Common myeloid progenitor, CD34-positive (primary cell): ENCODE measurements around the gene VPS18.
"Not testable (repeated sequence)": the region's sequence is repeated elsewhere in the genome, so short reads cannot be mapped to it uniquely, and the experiment has no call there.

ENCODE experiments used
- CTCF ChIA-PET: fragments of 350-600 bp; sonication (Branson Sonifier 250); formaldehyde crosslinking; loops from one replicate; lab custom pipeline; 2021; ENCODE audit warnings: antibody characterized with exemption; lab: Charles Lee
- POLR2A ChIA-PET: fragments of 350-600 bp; sonication (Branson Sonifier 250); formaldehyde crosslinking; loops from one replicate; lab custom pipeline; 2021; ENCODE audit warnings: antibody characterized with exemption; lab: Charles Lee
- DNase-seq, 3 donors: peaks; one replicate each; pipeline versions ENCODE4 v3.0.0 to v3.0.0-alpha.2; 2013
- H3K27ac ChIP-seq, 2 experiments: 1 replicate in 1 of 2; 2 replicates in 1 of 2; pipeline ENCODE4 v1.7.0; 2013; ENCODE audit warnings: inconsistent platforms in 2 of 2, low read length in 2 of 2, mild to moderate bottlenecking in 2 of 2, low read depth in 1 of 2, moderate library complexity in 1 of 2; ENCODE audit not compliant: severe bottlenecking in 2 of 2, insufficient read depth in 1 of 2, poor library complexity in 1 of 2
- H3K27me3 ChIP-seq, 5 experiments: replicated peaks in 2 of 5; 1 replicate in 3 of 5; 2 replicates in 2 of 5; pipeline versions ENCODE4 v1.6.1 to v1.7.0; 2013; ENCODE audit warnings: low read length in 4 of 5, mild to moderate bottlenecking in 2 of 5, moderate library complexity in 2 of 5, inconsistent platforms in 1 of 5; ENCODE audit not compliant: insufficient read depth in 5 of 5, control insufficient read depth in 4 of 5
- H3K36me3 ChIP-seq, 4 experiments: 1 replicate in 2 of 4; 2 replicates in 2 of 4; pipeline versions ENCODE4 v1.6.1 to v1.7.0; 2013; ENCODE audit warnings: low read length in 3 of 4, control low read depth in 1 of 4, mild to moderate bottlenecking in 1 of 4; ENCODE audit not compliant: control insufficient read depth in 4 of 4, insufficient read depth in 4 of 4
- H3K4me1 ChIP-seq, 4 experiments: 1 replicate in 3 of 4; 2 replicates in 1 of 4; pipeline versions ENCODE4 v1.6.1 to v1.7.1; 2013; ENCODE audit warnings: low read length in 3 of 4, mild to moderate bottlenecking in 3 of 4, control low read depth in 1 of 4, inconsistent platforms in 1 of 4, moderate library complexity in 1 of 4; ENCODE audit not compliant: control insufficient read depth in 4 of 4, insufficient read depth in 4 of 4; ENCODE audit errors: control extremely low read depth in 1 of 4
- H3K4me3 ChIP-seq, 7 experiments: 1 replicate in 4 of 7; 2 replicates in 3 of 7; pipeline versions ENCODE4 v1.5.1 to v1.7.0; 2013; ENCODE audit warnings: mild to moderate bottlenecking in 7 of 7, low read length in 6 of 7, moderate library complexity in 6 of 7, inconsistent platforms in 2 of 7, low read depth in 2 of 7, control low read depth in 1 of 7; ENCODE audit not compliant: insufficient read depth in 4 of 7, control insufficient read depth in 1 of 7; ENCODE audit errors: extremely low read depth in 1 of 7
- H3K9me3 ChIP-seq, 5 experiments: 1 replicate in 4 of 5; 2 replicates in 1 of 5; pipeline versions ENCODE4 v1.6.1 to v1.7.1; 2013; ENCODE audit warnings: low read length in 4 of 5, mild to moderate bottlenecking in 2 of 5, inconsistent platforms in 1 of 5, low read depth in 1 of 5, moderate library complexity in 1 of 5; ENCODE audit not compliant: control insufficient read depth in 4 of 5, insufficient read depth in 2 of 5; ENCODE audit errors: control extremely low read depth in 1 of 5
- WGBS: methylation state at CpG from one replicate; pipeline ENCODE4 v1.1.5; 2013; ENCODE audit not compliant: insufficient coverage; 5-methylcytosine and 5-hydroxymethylcytosine counted together

VPS18 gene

GRCh38 chr15:40856746-40857145 lies 37.5 kb upstream of the VPS18 start:
- 87% methylated on average over 3 of the region's 8 CpGs for WGBS
- no peaks in the 10 kb centered on the region for H3K27me3 ChIP-seq
- POLR2A ChIA-PET = interaction anchor here (2.7 kb wide), 1 partner anchor 37 kb away, joined by 9 read pairs; the partner anchor contains the start of gene VPS18

DNA sequence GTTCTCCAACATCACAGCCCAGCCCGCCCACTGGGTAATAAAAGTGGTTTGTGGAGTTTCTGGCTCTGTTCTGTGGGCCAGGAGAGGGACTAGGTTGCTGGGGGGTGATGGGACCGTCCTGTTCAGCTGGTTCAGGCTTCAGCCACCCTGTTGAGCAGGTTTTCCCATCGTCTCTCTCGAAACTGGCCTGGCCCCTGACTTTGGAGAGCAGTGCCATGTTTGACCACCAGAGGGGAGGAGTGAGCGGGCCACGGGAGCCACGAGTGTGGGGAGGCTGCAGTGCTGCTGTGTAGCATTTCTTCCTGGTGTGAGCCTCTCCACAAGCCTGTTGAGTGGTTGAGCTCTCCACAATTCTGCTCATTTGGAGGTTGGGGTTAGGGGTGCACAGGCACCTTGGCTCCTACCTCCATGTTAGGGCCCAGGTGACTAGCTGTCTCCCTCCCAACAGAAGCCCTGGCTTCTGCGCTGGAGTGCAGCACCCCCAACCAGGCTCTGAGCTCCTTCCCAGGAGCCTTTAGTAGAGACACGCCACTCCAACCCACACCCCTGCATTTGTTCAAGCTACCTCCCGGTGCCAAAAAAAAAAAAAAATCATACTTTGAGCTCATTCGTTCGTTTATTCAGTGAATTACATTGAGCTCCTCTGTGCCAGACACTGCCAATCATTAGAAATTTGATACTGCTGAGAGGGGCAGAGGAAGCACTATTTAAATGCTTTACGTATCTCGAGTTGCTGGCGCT lies 36.5 kb upstream of the VPS18 start:
- peaks cover 6 to 40% (median 16%) of the 10 kb centered on the region in 4 experiments for H3K36me3 ChIP-seq
- CTCF ChIA-PET = interaction anchor here (0.6 to 12.1 kb wide), 23 partner anchors 8 to 328 kb away, joined by 3 to 231 read pairs (median 6); partner anchors contain the start of genes PPP1R14D, RAD51, SPINT1 and VPS18
- POLR2A ChIA-PET = interaction anchor here (0.6 to 2.7 kb wide), 3 partner anchors 21 to 196 kb away, joined by 3 to 9 read pairs (median 4); partner anchors contain the start of gene VPS18
- H3K27me3 ChIP-seq = no peaks in the 10 kb centered on the region
- H3K9me3 ChIP-seq = no peaks in the 10 kb centered on the region
- H3K4me3 ChIP-seq = no peak overlapping the region
- WGBS = 43% methylated on average over 11 of the region's 15 CpGs
- peak; percentile 59 to 80 (median 73) for DNase-seq
- no peak overlapping the region for H3K27ac ChIP-seq
- peaks cover 0 to 10% (median 4%) of the 10 kb centered on the region in 4 experiments for H3K4me1 ChIP-seq

More at GRCh38 chr15:40856746-40857145, 37.5 kb upstream of the VPS18 start:
- Histone ChIP-seq H3K36me3 (peaks cover 6 to 40% (median 16%) of the 10 kb centered on the region in 4 experiments), H3K4me1 (peaks cover 0 to 6% (median 4%) of the 10 kb centered on the region in 4 experiments), H3K9me3 (no peaks in the 10 kb centered on the region), H3K4me3 (no peak overlapping the region), H3K27ac (no peak overlapping the region)
- CTCF ChIA-PET = interaction anchor here (1.0 to 12.1 kb wide), 19 partner anchors 7 to 329 kb away, joined by 3 to 231 read pairs (median 6); partner anchors contain the start of genes PPP1R14D, SPINT1 and VPS18
- DNase-seq = no peak

GRCh38 chr15:40858706-40859105 lies 35.5 kb upstream of the VPS18 start:
- H3K4me1 ChIP-seq = peaks cover 0 to 10% (median 4%) of the 10 kb centered on the region in 4 experiments
- no peak overlapping the region for H3K4me3 ChIP-seq
- no peak overlapping the region for H3K27ac ChIP-seq
- peaks cover 3 to 31% (median 9%) of the 10 kb centered on the region in 4 experiments for H3K36me3 ChIP-seq
- no peak for DNase-seq
- H3K9me3 ChIP-seq = no peaks in the 10 kb centered on the region
- POLR2A ChIA-PET = interaction anchor here (0.6 to 2.7 kb wide), 4 partner anchors 20 to 388 kb away, joined by 3 to 9 read pairs (median 4); partner anchors contain the start of gene VPS18
- WGBS = 89% methylated on average over 7 of the region's 10 CpGs
- CTCF ChIA-PET = interaction anchor here (0.6 to 12.1 kb wide), 21 partner anchors 9 to 331 kb away, joined by 3 to 231 read pairs (median 6); partner anchors contain the start of genes PPP1R14D, SPINT1 and VPS18
- no peaks in the 10 kb centered on the region for H3K27me3 ChIP-seq

DNA sequence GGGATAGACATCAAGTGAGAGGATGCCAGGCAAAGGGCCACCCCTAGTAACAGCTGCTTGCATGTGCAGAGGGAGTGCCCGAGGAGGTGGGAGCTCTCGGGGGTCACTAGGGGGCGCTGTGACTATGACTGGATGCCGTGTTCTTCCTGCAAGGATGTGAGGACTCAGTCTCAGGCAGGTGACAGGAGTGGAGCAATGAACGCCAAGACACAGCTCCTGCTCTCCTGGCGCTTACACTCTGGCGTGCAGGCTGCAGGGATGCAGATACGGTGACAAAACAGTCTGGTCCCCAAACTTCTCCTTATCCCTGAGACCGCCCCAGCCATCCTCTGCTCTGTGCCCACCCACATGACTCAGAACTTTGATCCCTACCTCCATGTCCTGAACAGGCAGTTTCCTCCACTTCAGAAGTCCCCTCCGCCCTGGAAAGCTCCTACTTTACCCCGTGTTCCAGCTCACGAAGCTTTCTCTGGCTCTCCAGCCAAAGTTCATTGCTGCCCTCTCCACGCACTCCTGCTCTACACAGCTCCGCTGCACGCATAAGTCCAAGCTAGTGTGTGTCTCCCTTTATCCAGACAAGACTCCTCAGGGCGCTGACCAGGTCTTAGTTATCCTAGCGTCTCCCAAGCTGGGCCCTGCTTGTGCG lies 34.9 kb upstream of the VPS18 start:
- Histone ChIP-seq H3K4me1 (peaks cover 0 to 10% (median 4%) of the 10 kb centered on the region in 4 experiments), H3K27me3 (no peaks in the 10 kb centered on the region), H3K27ac (no peak overlapping the region), H3K9me3 (no peaks in the 10 kb centered on the region), H3K4me3 (peak overlapping the region in 1 of 7 experiments; percentile 28), H3K36me3 (peaks cover 3 to 26% (median 9%) of the 10 kb centered on the region in 4 experiments)
- CTCF ChIA-PET = interaction anchor here (0.6 to 12.1 kb wide), 17 partner anchors 10 to 336 kb away, joined by 3 to 231 read pairs (median 4); partner anchors contain the start of genes SPINT1 and VPS18
- WGBS = 58% methylated on average over 14 of the region's 18 CpGs
- peak; percentile 83 to 92 (median 88) for DNase-seq
- POLR2A ChIA-PET = interaction anchor here (0.6 to 2.7 kb wide), 3 partner anchors 35 to 387 kb away, joined by 3 to 9 read pairs (median 4); partner anchors contain the start of gene VPS18

DNA sequence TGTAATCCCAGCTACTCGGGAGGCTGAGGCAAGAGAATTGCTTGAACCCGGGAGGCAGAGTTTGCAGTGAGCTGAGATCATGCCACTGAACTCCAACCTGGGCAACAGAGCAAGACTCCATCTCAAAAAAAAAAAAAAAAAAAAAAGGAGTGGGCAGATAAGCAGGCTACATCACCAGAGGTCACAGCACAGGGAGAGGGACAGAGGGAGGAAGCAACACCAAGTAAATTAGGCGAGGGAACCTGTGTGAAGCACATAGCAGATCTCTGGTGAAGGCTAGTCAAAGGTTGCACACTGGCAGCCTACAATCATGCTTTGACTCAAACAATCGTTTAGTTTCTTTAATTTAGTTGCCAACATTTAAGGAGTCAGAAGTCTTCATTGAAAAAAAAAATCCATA lies 33.1 kb upstream of the VPS18 start:
- DNase-seq, H3K27me3 ChIP-seq, H3K9me3 ChIP-seq, H3K4me3 ChIP-seq, H3K27ac ChIP-seq: not testable (repeated sequence)
- Histone ChIP-seq H3K4me1 (peaks cover 0 to 15% (median 9%) of the 10 kb centered on the region in 4 experiments), H3K36me3 (peaks cover 0 to 12% (median 3%) of the 10 kb centered on the region in 4 experiments)
- POLR2A ChIA-PET = interaction anchor here (0.6 kb wide), 2 partner anchors 330 to 335 kb away, joined by 3 read pairs; no protein-coding TSS in a partner anchor
- CTCF ChIA-PET = interaction anchor here (0.6 to 12.1 kb wide), 7 partner anchors 11 to 323 kb away, joined by 3 to 231 read pairs (median 4); partner anchors contain the start of genes RAD51, SPINT1 and VPS18
- WGBS = 94% methylated on average over 2 of the region's 4 CpGs

- WGBS = 91% methylated on average over 4 of the region's 4 CpGs
- POLR2A ChIA-PET = no interaction called here
- H3K4me3 ChIP-seq = no peak overlapping the region
- H3K9me3 ChIP-seq = no peaks in the 10 kb centered on the region
- CTCF ChIA-PET = interaction anchor here (1.3 to 12.1 kb wide), 2 partner anchors 7 to 37 kb away, joined by 5 to 231 read pairs; partner anchors contain the start of gene VPS18
- H3K27ac ChIP-seq = no peak overlapping the region
- no peaks in the 10 kb centered on the region for H3K27me3 ChIP-seq
- peaks cover 0 to 13% (median 9%) of the 10 kb centered on the region in 4 experiments for H3K4me1 ChIP-seq
- no peak for DNase-seq
- H3K36me3 ChIP-seq = no peaks in the 10 kb centered on the region
Observed at GRCh38 chr15:40863660-40864270, 30.5 kb upstream of the VPS18 start.
